ENCODE measurements around the gene SIRT2.
"Not testable (repeated sequence)": the region's sequence is repeated elsewhere in the genome, so short reads cannot be mapped to it uniquely, and the experiment has no call there.

Gene SIRT2

GRCh38 chr19:38867171-38867780 is 32.1 kb downstream of the SIRT2 start:
- no peak for DNase-seq

- DNase-seq, result no peak
Observed at GRCh38 chr19:38862321-38863059, 36.9 kb downstream of the SIRT2 start.

DNA sequence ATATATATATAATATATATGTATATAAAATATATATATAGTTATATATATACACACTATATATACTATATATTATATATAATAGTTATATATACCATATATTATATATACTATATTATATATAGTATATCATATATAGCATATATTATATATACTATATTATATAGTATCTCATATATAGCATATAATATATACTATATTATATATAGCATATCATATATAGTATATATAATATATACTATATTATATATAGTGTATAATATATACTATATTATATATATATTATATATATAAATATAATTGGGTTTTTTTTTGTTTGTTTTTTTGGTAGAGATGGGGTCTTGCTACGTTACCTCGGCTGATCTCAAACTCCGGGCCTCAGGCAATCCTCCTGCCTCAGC is 38.0 kb downstream of the SIRT2 start:
- no peak for DNase-seq

DNA sequence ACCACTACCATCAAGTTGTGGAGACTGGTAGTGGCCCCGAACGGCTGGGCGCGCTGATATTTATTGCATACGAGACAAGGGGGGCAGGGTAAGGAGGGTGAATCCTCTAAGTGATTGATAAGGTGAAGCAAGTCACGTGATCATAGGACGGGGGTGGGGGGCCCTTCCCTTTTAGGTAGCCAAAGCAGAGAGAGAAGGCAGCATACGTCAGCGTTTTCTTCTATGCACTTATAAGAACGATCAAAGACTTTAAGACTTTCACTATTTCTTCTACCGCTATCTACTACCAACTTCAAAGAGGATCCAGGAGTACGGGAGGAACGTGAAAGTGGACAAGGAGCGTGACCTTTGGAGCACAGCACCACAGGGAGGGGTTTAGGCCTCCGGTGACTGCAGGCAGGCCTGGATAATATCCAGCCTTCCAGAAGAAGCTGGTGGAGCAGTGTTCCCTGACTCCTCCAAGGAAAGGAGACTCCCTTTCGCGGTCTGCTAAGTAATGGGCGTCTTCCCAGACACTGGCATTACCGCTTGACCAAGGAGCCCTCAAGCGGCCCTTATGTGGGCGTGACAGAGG is 39.7 kb downstream of the SIRT2 start:
- DNase-seq, result not testable (repeated sequence)

DNA sequence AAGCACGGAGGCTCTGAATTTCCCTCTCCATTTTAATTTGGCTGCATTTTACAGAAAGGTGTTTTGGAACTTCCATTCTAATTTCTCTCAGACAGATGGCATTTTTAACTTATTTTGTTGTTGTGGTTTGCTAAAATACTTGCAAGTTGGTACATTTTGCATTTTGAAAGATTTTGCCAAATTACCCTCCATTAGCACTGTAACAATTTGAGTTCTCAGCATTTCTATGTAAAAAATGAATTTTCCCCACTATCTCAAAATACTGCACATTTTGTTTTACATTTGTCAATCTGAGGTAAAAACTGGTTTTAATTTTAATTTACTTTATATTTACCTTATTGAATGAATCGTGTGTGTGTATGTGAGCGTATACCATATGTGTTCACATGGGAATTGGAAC is 42.6 kb downstream of the SIRT2 start:
- DNase-seq, result no peak

- DNase-seq, result not testable (repeated sequence)
Observed at GRCh38 chr19:38855751-38856150, 43.7 kb downstream of the SIRT2 start.

DNA sequence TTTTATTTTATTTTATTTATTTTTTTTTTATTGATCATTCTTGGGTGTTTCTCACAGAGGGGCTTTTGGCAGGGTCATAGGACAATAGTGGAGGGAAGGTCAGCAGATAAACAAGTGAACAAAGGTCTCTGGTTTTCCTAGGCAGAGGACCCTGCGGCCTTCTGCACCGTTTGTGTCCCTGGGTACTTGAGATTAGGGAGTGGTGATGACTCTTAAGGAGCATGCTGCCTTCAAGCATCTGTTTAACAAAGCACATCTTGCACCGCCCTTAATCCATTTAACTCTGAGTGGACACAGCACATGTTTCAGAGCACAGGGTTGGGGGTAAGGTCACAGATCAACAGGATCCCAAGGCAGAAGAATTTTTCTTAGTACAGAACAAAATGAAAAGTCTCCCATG is 44.5 kb downstream of the SIRT2 start:
- DNase-seq, result not testable (repeated sequence)

DNA sequence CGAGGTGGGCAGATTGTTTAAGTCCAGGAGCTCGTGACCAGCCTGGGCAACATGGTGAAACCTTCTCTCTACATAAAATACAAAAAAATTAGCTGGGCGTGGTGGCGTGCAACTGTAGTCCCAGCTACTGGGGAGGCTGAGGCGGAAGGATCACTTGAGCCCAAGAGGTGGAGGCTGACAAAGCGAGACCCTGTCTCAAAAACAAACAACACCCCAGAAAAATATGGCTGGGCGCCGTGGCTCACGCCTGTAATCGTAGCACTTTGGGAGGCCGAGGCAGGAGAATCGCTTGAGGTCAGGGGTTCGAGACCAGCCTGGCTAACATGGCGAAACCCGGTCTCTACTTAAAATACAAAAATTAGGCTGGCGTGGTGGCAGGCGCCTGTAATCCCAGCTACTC is 46.2 kb downstream of the SIRT2 start:
- DNase-seq, result no peak

- peak; percentile 30 to 75 (median 51) for DNase-seq
Observed at GRCh38 chr19:38852231-38853044, 47.0 kb downstream of the SIRT2 start.

DNA sequence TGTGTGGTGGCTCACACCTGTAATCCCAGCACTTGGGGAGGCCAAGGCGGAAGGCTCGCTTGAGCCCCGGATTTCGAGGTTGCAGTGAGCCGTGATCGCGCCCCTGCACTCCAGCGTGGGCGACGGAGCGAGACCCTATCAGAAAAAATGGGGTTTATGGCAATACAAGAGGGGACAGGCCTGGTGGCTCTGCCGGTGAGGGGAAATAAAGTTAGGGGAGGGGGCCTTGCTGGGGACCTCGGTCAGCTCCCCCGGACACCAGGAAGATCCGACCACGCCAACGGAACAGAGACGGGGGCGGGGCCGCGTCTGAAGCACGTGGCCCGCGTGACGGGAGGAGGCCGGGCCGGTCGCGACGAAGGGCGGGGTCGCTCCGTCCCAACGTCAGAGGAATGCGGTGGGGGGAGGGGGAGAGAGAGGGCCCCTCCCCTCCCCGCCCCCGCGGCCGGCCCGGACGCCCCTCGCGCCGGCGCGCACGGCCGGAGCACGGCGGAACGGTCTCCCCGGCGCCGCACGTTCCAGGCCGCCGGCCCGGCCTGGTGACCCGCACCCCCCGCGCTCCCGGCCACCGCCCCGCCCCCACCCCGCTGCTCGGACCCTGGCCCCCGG is 47.7 kb downstream of the SIRT2 start:
- DNase-seq, result peak; percentile 84 to 92 (median 85)

DNA sequence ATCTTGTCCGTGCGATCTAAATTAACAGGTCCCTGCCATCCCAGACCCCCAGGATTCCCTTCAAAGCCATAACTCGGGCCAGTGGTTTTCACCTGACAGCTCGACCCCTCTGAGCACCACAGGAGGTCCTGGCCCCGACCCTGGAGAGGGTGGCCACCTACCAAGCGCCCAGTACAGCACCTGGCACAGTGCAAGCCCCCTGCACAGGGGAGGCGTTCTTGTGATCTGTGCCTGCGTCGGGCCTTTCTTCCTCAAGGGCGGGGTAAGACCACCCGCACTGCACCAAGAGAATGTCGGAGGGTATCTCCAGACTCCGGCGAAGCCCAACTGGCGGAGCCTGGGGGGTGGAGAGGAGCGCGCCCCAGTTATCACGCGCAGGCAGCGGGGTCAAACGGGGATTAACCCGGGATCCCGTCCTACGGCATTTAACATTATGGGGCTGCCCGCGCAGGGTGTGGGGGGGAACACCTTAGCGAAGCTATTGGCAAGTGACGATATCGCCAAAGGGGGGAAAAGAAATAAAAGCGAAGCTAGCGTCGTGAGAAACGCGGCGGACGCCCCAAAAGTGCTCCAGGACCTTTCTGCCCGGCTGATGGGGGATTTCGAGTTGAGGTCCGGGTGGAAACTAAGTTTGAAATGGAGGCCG is 48.3 kb downstream of the SIRT2 start:
- DNase-seq, result peak in 1 of 5 donors; percentile 31

DNA sequence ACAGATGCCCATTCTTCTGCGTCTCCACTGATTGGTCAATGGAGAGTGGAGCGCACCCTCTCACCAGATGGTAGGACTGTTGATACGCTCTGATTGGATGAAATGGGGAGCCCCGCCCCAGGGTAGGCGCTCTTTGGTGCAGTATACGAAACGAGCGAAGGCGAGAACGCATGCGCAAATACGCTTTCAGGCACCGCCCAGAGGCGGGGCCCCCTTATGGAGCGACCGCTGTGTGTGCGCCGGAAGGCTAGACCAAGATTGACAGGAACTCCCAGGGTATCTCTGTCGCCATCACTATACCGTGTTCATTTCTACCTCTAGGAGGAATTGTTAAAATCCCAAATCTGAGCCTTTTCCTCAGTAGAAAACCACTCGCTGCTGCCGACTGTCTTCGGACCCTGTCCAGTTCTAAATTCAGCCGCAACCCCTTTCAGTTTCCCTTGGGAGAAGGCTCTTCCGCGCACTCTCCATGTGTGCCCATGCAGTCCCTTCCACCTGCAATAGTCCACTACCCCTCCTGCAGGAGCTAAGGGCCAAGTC is 48.9 kb downstream of the SIRT2 start:
- peak in 1 of 5 donors; percentile 97 for DNase-seq

DNA sequence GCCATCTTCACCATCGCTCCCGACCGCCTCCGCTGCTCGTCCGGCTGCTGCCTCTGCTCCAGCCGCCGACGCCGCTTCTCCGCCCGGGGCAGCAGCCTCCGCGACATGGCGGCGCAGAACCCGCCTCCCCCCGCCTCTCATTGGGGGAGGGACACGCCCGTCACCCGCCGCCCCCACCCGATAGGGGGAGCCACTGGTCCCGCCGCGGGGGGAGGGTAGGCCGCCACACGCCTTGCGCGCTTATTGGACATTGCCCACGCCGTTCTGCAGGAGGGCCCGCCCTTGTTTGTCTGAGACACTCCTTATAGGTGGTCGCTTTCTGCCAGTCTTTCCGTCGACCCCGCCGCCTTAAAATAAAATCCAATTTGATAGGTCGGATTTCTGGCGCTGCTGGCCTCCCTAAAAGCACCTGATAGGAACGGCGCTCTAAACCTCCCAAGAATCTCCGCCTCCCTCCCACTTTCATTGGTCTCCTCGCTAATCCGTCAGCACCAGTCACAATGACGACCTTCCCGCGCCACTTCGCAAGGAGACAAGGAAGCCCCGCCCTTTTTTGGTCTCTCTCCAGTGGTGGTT is 49.5 kb downstream of the SIRT2 start, which contains the start of gene HNRNPL:
TSS of gene HNRNPL (minus strand) at position 127 of the 576 bp plus-strand sequence. CDS start at position 107, 20 bp downstream.
- DNase-seq, result peak; percentile 98 to 100 (median 99)

- DNase-seq, result peak; percentile 95 to 99 (median 96)
Observed at GRCh38 chr19:38849147-38849859, 50.1 kb downstream of the SIRT2 start.

DNA sequence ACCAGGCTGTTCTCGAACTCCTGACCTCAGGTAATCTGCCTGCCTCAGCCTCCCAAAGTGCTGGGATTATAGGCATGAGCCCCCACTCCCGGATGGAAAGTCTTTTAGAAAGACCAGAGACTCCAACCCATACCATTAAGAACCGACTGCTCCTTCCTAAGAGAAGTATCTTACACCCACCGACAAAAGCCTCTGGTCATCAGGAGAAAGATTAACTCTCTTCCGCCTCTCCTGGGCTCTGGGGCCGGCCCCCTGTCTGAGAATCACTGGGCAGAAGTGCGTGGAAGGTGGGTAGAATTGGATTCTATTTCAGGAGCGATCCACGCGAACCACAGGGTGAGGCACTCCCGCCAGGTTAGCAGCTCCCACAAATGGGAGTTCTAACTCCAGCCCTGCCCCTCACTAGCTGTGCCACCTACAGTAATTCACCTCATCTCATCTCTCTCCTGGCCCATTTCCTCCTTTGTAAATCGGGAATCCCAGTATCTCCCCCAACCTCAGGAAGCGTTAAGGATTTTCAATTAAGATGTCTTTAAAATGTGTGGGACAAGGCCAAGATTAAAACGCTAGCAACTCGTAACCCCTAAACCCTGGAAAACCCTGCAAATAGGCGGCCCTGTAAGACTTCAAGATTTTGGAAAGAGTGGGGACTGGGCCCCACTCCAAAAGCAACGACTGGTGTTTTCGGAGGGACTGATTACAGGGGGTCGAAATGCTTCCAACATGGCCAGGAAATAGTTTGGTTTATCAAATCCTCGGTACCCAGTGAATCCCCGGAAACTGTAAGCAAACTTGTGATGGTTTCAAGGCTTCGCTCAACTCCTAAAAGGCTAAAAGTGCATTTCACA is 50.9 kb downstream of the SIRT2 start:
- DNase-seq, result no peak

- DNase-seq, result no peak
Observed at GRCh38 chr19:38846097-38846496, 53.3 kb downstream of the SIRT2 start.

DNA sequence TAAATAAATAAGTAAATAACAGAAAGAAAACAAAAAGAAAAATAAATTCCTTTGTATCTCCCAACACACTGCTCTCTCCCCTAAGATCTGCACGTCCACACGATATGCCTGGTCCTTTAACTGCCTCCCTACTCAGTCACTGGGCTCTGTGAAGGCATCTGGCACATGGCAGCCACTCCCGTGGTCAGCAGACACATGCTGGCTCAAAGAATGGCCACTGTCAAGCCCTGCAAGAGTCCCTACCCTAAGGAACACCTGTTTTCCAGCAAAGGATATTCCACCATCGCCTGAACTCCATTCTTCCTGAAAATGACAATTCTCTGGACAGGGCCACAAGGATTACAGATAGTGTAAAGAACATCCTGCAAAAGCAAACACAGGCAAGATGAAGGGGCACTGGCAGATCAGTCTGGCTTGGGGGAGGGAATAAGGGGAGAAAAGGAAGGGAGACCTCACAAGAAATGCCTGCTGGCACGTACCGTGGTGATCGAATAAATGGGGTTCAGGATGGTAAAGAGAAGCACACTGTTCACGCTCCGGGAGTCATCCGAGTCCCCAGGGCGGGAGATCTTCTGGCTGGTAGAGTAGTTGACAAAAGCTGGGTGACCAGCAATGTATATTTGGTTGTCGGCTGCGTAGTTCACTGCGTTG is 53.9 kb downstream of the SIRT2 start:
- no peak for DNase-seq

DNA sequence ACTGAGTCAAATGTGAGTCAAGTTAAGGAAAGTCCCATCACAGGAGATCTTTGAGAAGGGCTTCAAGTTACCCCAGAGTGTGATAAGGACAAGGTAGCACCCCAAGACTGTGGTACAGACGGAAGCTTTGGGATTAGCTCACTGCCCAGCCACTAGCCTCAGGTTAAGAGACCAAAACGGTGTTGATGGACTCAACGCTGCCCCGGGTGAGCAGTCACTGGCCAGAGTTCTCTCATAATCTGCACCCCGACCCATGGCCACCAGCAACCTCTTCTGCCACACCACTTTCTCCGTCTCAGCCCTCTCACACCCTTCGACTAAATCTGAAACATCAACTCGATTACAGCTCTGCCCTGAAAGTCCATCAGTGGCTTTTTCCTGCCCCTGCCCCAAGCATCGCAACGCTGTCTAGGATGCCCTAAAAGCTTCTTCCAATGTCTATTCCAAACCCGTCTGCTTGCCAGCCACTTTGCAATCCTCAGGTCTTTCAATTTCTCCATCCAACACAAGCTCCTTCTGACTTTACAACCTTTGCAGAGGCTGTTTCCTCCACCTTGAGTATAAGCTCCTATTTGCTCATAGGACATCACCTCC is 55.2 kb downstream of the SIRT2 start:
- DNase-seq, result no peak

Measured in T-helper 1 cell (primary cell).